Hypothalamus (tissue), 51 donors: Measurements from ENCODE around the gene CAPN9.

Experiments
- DNase-seq, 51 donors: peaks; one replicate each; lab custom pipeline; 2025; lab: John Stamatoyannopoulos, UW

The CAPN9 gene

GRCh38 chr1:230818367-230818766 is 71.2 kb downstream of the CAPN9 start:
- no peak for DNase-seq

- DNase-seq = no peak
Measured at GRCh38 chr1:230818901-230819300, 71.7 kb downstream of the CAPN9 start.

- DNase-seq = no peak
Measured at GRCh38 chr1:230819976-230820375, 72.8 kb downstream of the CAPN9 start.

GRCh38 chr1:230820568-230820967 is 73.4 kb downstream of the CAPN9 start:
- peak in 28 of 51 donors; percentile 24 to 87 (median 55) for DNase-seq

GRCh38 chr1:230821346-230821745 is 74.2 kb downstream of the CAPN9 start:
- DNase-seq = peak in 1 of 51 donors; percentile 73

GRCh38 chr1:230822092-230822581 is 74.9 kb downstream of the CAPN9 start:
- no peak for DNase-seq

GRCh38 chr1:230823426-230823825 is 76.2 kb downstream of the CAPN9 start:
- DNase-seq = peak in 1 of 51 donors; percentile 27

GRCh38 chr1:230823931-230824381 is 76.8 kb downstream of the CAPN9 start:
- no peak for DNase-seq

GRCh38 chr1:230824551-230824918 is 77.3 kb downstream of the CAPN9 start:
- no peak for DNase-seq

- peak in 3 of 51 donors; percentile 39 to 48 (median 47) for DNase-seq
Measured at GRCh38 chr1:230824919-230825721, 77.9 kb downstream of the CAPN9 start.

GRCh38 chr1:230825761-230826160 is 78.6 kb downstream of the CAPN9 start:
- peak in 1 of 51 donors; percentile 43 for DNase-seq

GRCh38 chr1:230826166-230826875 is 79.1 kb downstream of the CAPN9 start:
- DNase-seq = peak in 2 of 51 donors; percentile 34 to 41

GRCh38 chr1:230827081-230827681 is 80.0 kb downstream of the CAPN9 start:
- DNase-seq = peak in 32 of 51 donors; percentile 29 to 87 (median 64)

- peak in 1 of 51 donors; percentile 51 for DNase-seq
Measured at GRCh38 chr1:230827801-230828200, 80.6 kb downstream of the CAPN9 start.

- no peak for DNase-seq
Measured at GRCh38 chr1:230828421-230828820, 81.2 kb downstream of the CAPN9 start.

GRCh38 chr1:230831771-230832170 is 84.6 kb downstream of the CAPN9 start:
- DNase-seq = no peak

GRCh38 chr1:230832476-230832875 is 85.3 kb downstream of the CAPN9 start:
- DNase-seq = no peak

GRCh38 chr1:230833511-230833910 is 86.3 kb downstream of the CAPN9 start:
- no peak for DNase-seq

- DNase-seq = no peak
Measured at GRCh38 chr1:230834292-230834691, 87.1 kb downstream of the CAPN9 start.

- DNase-seq = no peak
Measured at GRCh38 chr1:230836347-230836746, 89.2 kb downstream of the CAPN9 start.

GRCh38 chr1:230836793-230837192 is 89.6 kb downstream of the CAPN9 start:
- DNase-seq = no peak
